ENCODE data around the gene EVI5.
"Not testable (repeated sequence)": the region's sequence is repeated elsewhere in the genome, so short reads cannot be mapped to it uniquely, and the experiment has no call there.

EVI5 gene

GRCh38 chr1:92575123-92575522 lies 209.8 kb downstream of the EVI5 start:
- no peak for DNase-seq (ENCODE audit: low spot score)

DNA sequence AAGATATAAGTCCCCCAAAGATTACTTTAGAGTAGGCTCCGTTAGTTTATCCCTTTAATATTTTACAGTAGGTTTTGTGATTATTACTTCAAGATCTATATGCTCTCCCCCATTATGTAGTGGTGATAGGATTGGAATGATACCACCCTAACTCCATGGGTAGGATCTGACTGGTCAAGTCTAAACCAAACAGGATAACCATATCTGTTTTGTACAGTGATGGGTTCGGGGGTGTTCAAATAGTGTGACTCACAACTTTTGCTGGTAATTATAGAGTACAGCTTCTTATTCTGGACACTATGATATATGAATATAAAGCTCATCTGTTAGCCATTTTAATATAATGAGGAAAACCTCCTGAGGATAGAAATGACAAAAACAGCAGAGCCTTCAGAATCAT lies 212.4 kb downstream of the EVI5 start:
- DNase-seq (ENCODE audit: low spot score): no peak

DNA sequence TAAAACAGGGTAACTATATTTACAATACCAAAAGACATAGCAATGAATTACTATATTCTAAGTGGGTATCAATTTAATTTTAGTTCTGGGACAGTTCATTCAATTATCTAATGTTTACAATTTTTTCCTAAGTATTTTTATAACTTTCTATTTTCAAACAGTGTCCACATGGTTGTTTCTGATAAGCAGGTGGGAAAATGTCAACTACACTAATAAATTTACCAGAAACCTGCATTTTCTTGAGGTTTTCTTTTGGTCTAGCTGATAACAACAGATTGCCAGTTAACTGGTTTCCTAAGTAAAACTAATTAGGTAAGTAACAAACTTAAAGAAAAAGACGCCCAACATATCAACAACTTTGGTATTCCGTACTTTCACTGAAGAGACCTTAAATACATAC lies 213.3 kb downstream of the EVI5 start:
- no peak for DNase-seq (ENCODE audit: low spot score)

DNA sequence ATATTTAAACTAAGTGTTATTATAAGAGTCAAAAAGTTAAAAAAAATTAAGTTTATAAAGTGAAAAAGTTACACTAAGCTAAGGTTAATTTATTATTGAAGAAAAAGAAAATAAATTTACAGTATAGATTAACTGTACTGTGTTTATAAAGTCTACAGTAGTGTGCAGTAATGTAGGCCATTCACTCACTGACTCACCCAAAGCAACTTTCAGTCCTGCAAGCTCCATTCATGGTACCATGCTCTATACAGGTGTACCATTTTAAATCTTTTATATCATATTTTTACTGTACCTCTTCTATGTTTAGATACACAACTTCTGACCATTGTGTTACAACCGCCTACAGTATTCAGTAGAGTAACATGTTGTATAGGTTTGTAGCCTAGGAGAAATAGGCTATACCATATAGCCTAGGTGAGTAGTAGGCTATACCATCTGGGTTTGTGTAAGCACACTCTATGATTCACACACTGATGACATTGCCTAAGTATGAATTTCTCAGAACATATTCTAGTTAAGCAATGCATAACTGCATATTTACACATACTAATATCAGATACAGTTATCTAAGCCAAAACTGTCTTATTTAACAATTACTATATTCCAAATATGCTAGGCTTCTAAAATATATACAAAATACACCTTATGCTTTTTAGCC lies 217.6 kb downstream of the EVI5 start:
- no peak for DNase-seq (ENCODE audit: low spot score)

GRCh38 chr1:92563457-92564216 lies 221.3 kb downstream of the EVI5 start:
- no peak for DNase-seq (ENCODE audit: low spot score)

GRCh38 chr1:92556350-92556749 lies 228.6 kb downstream of the EVI5 start:
- no peak for DNase-seq (ENCODE audit: low spot score)

DNA sequence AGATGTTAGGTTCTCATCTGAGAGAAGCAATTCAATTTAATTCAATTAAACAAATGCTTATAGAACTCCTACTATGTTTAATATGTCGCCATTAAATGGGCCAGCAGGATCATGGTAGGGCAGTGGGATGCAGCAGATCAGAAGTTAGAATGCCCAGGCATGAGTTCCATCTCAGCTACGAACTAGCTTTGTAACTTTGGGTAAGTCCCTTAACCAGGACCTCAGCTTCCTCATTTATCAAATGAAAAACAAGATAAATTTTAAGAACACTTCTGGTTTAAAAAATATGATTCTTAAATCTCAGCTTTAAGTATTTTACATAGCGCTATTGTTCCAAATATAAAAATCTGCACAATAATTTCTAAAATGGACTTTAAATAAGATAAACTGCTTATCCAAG lies 230.7 kb downstream of the EVI5 start:
- no peak for DNase-seq (ENCODE audit: low spot score)

GRCh38 chr1:92551916-92552315 lies 233.0 kb downstream of the EVI5 start:
- DNase-seq (ENCODE audit: low spot score): no peak

GRCh38 chr1:92544756-92545165 lies 240.1 kb downstream of the EVI5 start:
- DNase-seq (ENCODE audit: low spot score): no peak

DNA sequence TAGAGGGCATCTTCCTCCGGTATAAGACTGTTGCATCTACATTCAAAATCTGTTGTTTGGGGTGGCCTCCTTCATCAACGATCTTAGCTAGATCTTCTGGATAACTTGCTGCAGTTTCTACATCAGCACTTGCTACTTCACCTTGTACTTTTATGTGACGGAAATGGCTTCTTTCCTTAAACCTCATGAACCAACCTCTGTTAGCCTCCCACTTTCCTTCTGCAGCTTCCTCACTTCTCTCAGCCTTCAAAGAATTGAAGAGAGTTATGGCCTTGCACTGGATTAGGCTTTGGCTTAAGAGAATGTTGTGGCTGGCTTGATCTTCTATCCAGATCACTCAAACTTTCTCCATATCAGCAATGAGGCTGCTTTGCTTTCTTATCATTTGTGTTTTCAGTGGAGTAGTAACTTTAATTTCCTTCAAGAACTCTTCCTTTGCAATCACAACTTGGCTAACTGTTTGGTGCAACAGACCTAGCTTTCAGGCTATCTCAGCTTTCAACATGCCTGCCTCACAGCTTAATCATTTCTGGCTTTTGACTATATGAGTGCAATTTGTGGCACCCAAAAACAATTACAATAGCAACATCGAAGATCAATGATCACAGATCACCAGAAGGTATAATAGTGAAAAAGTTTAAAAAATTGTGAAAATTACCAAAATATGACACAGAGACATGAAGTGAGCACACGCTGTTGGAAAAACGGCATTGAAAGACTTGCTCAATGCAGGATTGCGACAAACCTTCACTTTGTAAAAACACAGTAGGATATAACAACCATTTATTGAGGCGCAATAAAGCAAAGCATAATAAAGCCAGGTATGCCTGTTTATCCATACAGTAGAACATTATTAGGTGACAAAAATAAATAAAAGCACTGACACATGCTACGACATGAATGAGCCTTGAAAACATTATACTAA lies 241.5 kb downstream of the EVI5 start:
- no peak for DNase-seq (ENCODE audit: low spot score)

DNA sequence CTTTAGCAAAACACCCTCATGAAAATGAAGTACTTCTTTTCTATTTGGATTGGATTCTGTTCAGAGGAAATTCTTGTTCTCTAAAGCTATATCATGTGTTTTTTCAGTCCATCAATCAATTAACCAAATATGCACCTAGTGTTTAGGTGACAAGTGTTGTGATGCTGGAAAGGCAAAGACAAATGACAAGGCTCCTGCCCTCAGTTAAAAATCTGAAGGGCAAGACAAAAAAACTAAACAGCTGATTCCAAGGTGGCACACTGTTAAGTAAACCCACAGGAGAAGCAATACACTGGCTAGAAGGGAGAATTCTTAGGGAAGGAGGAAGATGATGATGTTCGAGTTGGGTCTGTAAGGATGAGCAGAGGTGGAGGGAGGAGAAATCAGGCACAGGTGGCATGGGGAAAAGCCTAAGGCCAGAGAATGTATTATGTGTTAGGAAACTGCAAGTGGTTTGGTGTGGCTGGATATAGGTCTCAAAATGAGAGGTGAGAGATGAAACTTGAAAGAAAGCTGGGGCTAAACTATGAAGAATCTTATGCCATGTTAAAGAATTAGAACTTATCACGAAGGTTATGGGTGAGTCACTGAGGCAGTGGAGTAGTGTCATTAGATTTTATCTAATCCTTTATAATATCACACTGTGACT lies 246.4 kb downstream of the EVI5 start:
- peak; percentile 86 for DNase-seq (ENCODE audit: low spot score)

- DNase-seq (ENCODE audit: low spot score): peak; percentile 81
Observed at GRCh38 chr1:92538048-92538412, 246.9 kb downstream of the EVI5 start.

GRCh38 chr1:92536980-92537884 lies 247.7 kb downstream of the EVI5 start:
- peak; percentile 87 for DNase-seq (ENCODE audit: low spot score)

DNA sequence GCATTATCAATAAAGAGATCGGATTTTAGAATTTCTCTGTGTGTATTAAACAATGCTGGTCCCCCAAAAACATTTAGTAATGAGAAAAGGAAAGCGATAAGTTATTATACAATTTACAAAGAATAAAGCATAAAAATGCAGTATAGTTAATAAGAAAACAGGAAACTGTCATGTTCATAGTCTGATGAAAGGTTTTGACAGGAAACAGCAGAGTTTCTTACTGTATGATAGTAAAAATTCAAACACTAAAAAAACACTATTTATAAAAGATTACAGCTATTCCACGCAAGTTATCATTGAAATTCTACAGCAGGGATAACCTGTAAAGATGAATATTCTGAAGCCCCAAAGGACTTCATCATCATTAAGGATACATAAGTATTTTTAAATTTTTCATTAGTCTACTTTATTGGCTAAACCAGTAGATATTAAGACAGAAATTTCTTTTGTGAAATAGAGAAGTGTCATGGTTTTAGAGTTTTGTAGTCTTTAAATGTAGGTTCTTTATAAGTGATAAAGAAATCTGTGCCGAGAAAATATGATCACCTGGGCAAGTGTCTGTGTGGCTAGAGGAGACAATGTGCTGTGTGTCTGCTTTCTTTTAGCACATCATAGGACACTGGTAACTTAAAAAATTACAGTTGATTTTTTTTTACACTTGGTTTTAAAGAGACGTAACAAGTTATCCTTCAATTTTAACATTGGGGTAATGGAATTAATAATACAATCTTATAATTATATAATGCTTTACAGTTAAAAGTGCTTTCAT lies 248.5 kb downstream of the EVI5 start:
- DNase-seq (ENCODE audit: low spot score): no peak

DNA sequence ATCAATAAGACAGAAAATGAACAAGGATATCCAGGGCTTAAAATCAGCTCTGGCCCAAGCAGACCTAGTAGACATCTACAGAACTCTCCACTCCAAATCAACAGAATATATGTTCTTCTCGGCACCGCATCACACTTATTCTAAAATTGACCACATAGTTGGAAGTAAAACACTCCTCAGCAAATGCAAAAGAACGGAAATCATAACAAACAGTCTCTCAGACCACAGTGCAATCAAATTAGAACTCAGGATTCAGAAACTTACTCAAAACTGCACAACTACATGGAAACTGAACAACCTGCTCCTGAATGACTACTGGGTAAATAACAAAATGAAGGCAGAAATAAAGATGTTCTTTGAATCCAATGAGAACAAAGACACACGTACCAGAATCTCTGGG lies 252.5 kb downstream of the EVI5 start:
- peak; percentile 55 for DNase-seq (ENCODE audit: low spot score)

- DNase-seq (ENCODE audit: low spot score): not testable (repeated sequence)
Observed at GRCh38 chr1:92531939-92532338, 253.0 kb downstream of the EVI5 start.

DNA sequence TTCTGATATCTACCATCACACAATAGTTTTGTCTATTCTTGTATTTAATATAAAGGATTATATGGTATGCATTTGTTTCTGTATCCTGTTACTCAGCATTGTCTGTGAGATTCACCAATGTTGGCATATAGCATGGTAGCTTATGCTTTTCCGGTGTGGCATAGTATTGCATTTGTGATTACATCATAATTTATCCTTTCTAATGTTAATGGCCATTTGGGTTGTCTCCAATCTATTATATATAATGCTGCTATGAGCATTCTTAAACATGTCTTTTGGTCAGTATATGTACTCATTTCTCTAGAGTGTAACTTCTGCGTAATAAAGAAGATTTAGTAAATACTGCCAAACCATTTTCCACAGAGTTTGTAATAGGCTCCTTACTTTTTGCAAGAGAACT lies 257.2 kb downstream of the EVI5 start:
- no peak for DNase-seq (ENCODE audit: low spot score)

DNA sequence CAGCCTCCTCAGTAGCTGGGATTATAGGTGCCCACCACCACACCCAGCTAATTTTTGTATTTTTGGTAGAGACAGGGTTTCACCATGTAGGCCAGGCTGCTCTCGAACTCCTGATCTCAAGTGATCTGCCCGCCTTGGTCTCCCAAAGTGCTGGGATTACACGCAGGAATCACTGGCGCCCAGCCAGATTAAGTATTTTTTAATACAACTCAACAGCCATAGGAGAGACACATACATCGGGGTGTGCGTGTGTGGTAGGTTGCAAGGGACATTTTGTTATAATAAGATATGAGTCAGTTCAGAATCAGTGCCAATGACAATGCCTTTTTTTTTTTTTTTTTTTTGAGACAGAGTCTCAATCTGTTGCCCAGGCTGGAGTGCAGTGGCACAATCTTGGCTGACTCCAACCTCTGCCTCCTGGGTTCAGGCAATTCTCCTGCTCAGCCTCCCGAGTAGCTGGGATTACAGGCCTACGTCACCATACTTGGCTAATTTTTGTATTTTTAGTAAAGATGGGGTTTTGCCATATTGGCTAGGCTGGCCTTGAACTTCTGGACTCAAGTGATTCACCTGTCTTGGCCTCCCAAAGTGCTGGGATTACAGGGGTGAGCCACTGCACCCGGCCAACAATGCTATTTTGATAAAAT lies 259.8 kb downstream of the EVI5 start:
- not testable (repeated sequence) for DNase-seq (ENCODE audit: low spot score)

GRCh38 chr1:92519043-92519442 lies 265.9 kb downstream of the EVI5 start:
- no peak for DNase-seq (ENCODE audit: low spot score)

GRCh38 chr1:92516574-92516973 lies 268.3 kb downstream of the EVI5 start:
- DNase-seq (ENCODE audit: low spot score): no peak
